IPS DF 4.7 (cell line): Measurements from ENCODE around the gene GRB2.
"Not testable (repeated sequence)": the region's sequence is repeated elsewhere in the genome, so short reads cannot be mapped to it uniquely, and the experiment has no call there.

Experiments
- DNase-seq: peaks from one replicate; pipeline ENCODE4 v3.0.0-alpha.2; 2013; ENCODE audit warnings: low spot score; ENCODE audit errors: extremely low read depth

Gene GRB2

DNA sequence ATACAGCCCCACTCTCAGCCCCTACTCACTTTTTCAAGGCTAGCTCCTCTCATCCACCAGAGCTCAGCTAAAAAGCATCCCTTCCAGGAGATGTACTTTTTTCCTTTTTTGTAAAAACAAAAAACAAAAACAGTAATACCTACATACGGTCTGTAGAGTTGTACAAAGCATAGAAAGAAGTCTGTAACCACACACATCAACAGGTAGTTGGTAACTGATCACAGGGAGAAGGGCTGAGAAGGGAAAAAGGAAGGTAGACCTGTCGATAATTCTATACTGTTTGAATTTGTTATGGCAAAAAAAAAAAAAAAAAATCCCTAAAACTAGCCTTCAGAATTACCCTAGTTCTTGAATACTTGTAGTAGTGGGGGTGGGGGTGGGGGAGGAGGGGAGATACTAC is 117.1 kb downstream of the GRB2 start:
- DNase-seq = no peak

GRCh38 chr17:75287221-75287620 is 118.3 kb downstream of the GRB2 start:
- no peak for DNase-seq

GRCh38 chr17:75285123-75285522 is 120.4 kb downstream of the GRB2 start:
- no peak for DNase-seq

- not testable (repeated sequence) for DNase-seq
These were observed 125.3 kb downstream of the GRB2 start for GRCh38 chr17:75280189-75280588.

DNA sequence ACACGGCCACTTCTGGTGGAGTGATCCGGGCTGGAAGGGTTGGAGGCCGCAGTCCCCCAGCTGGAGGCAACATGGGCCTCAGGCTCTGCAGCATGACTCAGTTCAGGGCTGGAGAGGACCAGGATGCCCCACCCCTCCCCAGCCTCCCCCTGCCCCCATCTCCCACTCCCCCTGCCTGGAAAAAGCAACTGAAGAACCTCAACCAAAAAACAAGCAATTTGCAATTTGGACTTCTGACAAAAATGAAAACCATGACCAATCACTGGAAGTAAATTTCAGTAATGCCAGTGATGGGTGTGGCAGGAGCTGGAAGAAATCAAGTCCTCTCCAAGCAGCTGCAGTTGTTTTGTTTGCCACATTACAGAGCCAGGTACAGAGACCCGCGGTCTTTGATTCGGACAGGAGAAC is 127.8 kb downstream of the GRB2 start:
- DNase-seq = no peak

DNA sequence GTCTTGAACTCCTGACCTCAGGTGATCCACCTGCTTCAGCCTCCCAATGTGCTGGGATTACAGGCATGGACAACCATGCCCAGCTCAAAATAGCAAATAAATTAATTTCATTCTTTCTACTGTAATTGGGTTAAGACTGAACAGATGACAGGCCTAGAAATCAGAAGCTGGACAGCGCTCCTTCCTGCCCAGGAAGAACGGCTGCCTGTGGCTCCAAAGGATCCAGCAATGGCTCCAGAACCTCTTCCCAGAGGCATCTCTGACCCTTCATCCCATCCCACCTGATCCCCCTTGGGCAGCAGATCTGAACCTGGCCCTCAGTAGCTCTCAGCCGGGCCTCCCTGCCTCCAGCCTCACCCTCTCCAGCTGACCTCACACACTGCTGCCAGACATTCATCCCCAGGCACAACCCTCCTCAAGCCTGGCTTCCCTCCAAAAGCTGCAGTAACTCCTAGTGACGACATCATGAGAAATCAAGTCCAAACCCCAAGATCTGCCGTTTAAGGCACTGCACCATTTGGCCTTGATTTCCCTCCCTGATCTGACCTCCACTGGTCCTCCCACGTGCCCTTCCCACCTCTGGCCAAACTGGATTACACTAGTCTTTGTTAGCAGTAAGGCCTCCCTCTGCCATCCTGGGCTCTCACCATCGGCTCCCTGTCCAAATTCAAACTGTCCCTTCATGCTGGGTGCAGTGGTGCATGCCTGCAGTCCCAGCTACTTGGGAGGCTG is 131.3 kb downstream of the GRB2 start:
- DNase-seq = no peak

- no peak for DNase-seq
These were observed 132.7 kb downstream of the GRB2 start for GRCh38 chr17:75272848-75273184.

- DNase-seq = no peak
These were observed 133.3 kb downstream of the GRB2 start for GRCh38 chr17:75271955-75272847.

- DNase-seq = no peak
These were observed 134.1 kb downstream of the GRB2 start for GRCh38 chr17:75271233-75271954.

- DNase-seq = no peak
These were observed 134.6 kb downstream of the GRB2 start, which contains the start of gene MIF4GD for GRCh38 chr17:75270966-75271232. Gene MIF4GD (minus strand): TSS chr17:75271231. CDS start chr17:75270195, 1,036 bp downstream.

DNA sequence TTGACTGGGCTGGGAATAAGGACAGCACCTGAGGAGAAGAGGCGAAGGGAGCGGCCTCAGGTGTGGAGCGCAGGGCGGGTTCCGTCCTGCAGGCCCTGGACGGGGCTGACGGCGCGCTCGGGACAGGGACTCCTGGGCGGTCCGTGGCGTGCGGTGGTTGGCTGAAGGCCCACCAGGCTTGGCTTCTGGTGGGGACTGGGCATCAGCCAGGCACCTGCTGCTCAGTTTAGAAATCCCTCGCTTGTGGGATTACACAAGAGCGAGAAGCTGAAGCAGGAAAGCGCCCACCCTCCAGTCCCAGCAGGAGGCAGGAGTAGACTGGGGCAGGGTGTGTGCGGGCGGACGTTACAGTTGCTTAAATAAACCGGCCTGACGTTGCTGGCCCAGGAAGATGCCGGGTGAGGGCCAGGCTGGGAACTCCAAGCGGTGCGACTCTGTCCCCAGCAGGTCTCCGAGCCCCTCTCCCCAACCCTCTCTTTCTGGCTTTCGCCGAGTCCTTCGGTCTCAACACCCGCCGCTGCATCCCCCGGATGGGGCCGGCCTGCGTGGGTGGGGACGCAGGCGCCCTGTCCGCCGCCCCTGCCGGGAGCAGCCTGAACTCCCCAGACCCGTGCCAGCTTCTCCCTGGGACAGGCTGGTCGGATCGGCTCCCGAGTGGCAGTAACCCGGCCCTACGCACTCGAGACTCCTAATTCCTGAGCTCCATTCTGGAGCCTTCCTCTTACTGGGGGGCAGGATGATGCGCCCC is 135.1 kb downstream of the GRB2 start:
- DNase-seq = no peak

DNA sequence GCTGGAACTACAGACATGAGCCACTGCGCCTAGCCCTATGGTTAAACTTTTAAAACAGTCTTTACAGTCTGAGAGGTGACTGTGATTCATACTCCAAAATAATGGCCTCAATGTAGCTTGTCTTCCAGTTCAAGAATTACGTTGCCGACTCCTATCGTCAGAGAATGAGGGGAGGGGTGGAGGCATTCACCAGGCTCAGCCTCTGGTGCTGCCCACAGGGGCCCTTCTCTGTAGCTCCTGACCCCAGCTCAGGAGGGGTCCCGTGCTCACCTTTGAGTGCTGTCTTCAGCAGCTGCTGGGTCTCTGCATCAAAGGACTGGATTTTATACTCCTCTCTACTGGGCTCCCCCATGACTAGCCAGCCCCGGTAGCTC is 135.6 kb downstream of the GRB2 start:
- no peak for DNase-seq
